Keratinocyte (primary cell): Measurements from ENCODE around the gene CAPZA3. TPM values are rescaled to one million over a fixed set of nuclear protein-coding genes. Genes with fewer than 3 reads are reported as not detected.

Experiments used
- DNase-seq: peaks from one replicate; pipeline ENCODE4 v3.0.0-alpha.2; 2011; ENCODE audit warnings: low read depth, missing footprints, low spot score
- FAIRE-seq: peaks from 2 replicates; lab custom pipeline; 2011; peaks lifted over from hg19 to GRCh38; lab: Jason Lieb, UNC
- H2AFZ ChIP-seq: 2 replicates; pipeline ENCODE4 v1.6.0; 2012; ENCODE audit warnings: low read length, control low read depth, inconsistent platforms; ENCODE audit not compliant: control insufficient read depth
- H3K27ac ChIP-seq: 2 replicates; pipeline ENCODE4 v1.5.1; 2011; ENCODE audit warnings: low read length; ENCODE audit not compliant: control insufficient read depth, insufficient read depth
- H3K27me3 ChIP-seq: 3 replicates; pipeline ENCODE4 v1.6.0; 2011; ENCODE audit warnings: low read length; ENCODE audit not compliant: control insufficient read depth, insufficient read depth; ENCODE audit errors: extremely low read depth
- H3K36me3 ChIP-seq, 2 experiments: 2 replicates in 1 of 2; 3 replicates in 1 of 2; pipeline ENCODE4 v1.5.1; 2011; ENCODE audit warnings: low read length in 2 of 2, mild to moderate bottlenecking in 1 of 2; ENCODE audit not compliant: control insufficient read depth in 2 of 2, insufficient read depth in 2 of 2; ENCODE audit errors: extremely low read depth in 1 of 2
- H3K4me1 ChIP-seq: 3 replicates; pipeline ENCODE4 v1.5.1; 2011; ENCODE audit warnings: low read length; ENCODE audit not compliant: control insufficient read depth, insufficient read depth; ENCODE audit errors: extremely low read depth
- H3K4me2 ChIP-seq: 3 replicates; pipeline ENCODE4 v1.6.0; 2011; ENCODE audit warnings: low read depth, low read length; ENCODE audit not compliant: control insufficient read depth, insufficient read depth; ENCODE audit errors: extremely low read depth
- H3K4me3 ChIP-seq, 3 experiments: fragments of 200-600 bp in 1 of 3; sonication (generic) in 1 of 3; 2 replicates in 2 of 3; 3 replicates in 1 of 3; pipeline ENCODE4 v1.5.1; 2011 to 2016; ENCODE audit warnings: low read length in 3 of 3, mild to moderate bottlenecking in 3 of 3, control low read depth in 2 of 3, inconsistent platforms in 1 of 3, low read depth in 1 of 3, mixed read lengths in 1 of 3, mixed run types in 1 of 3, moderate library complexity in 1 of 3; ENCODE audit not compliant: control insufficient read depth in 2 of 3, insufficient read depth in 2 of 3; ENCODE audit errors: extremely low read depth in 1 of 3
- H3K79me2 ChIP-seq: 2 replicates; pipeline ENCODE4 v1.6.0; 2012; ENCODE audit warnings: low read length; ENCODE audit not compliant: control insufficient read depth, insufficient read depth
- H3K9ac ChIP-seq: 3 replicates; pipeline ENCODE4 v1.6.0; 2011; ENCODE audit warnings: low read length; ENCODE audit not compliant: control insufficient read depth, insufficient read depth; ENCODE audit errors: extremely low read depth
- H3K9me1 ChIP-seq: 3 replicates; pipeline ENCODE4 v1.6.0; 2011; ENCODE audit warnings: low read length; ENCODE audit not compliant: control insufficient read depth, insufficient read depth; ENCODE audit errors: extremely low read depth
- H3K9me3 ChIP-seq: 2 replicates; pipeline ENCODE4 v1.5.1; 2012; ENCODE audit warnings: low read depth, low read length; ENCODE audit not compliant: control insufficient read depth
- H4K20me1 ChIP-seq: 3 replicates; pipeline ENCODE4 v1.6.0; 2011; ENCODE audit warnings: low read length; ENCODE audit not compliant: control insufficient read depth, insufficient read depth; ENCODE audit errors: extremely low read depth
- CTCF ChIP-seq, 3 experiments: IDR thresholded peaks in 1 of 3; conservative IDR thresholded peaks in 1 of 3; optimal IDR thresholded peaks in 1 of 3; 2 replicates in 2 of 3; 3 replicates in 1 of 3; pipeline versions ENCODE3 to v1.5.1; 2011; ENCODE audit warnings: low read length in 3 of 3, mild to moderate bottlenecking in 3 of 3, moderate library complexity in 2 of 3, control low read depth in 1 of 3, inconsistent platforms in 1 of 3; ENCODE audit not compliant: insufficient read depth in 2 of 3; ENCODE audit errors: extremely low read depth in 1 of 3
- EZH2 ChIP-seq: IDR thresholded peaks from one replicate; pipeline ENCODE4 v1.6.1; 2012; ENCODE audit warnings: inconsistent platforms, mild to moderate bottlenecking, low read length, moderate library complexity
- dilution Hi-C: fragments of 300-500 bp; cut with MboI; formaldehyde crosslinking; loops from one replicate; pipeline ENCODE4 v1.7.0; 2020; ENCODE audit warnings: low sequenced_read_pairs; ENCODE audit not compliant: extremely low pct_ligation_motif_present
- polyA plus RNA-seq, 5 experiments: library from polyadenylated mRNA; depleted of rRNA in 3 of 5; stranded (reverse) in 3 of 5; stranded (forward) in 1 of 5; unstranded in 1 of 5; fragments of >200 nt; gene quantifications; 1 replicate in 1 of 5; 2 replicates in 3 of 5; 3 replicates in 1 of 5; pipeline versions ENCODE4 v1.2.1 to v1.2.3, GENCODE V29; 2011 to 2012; ENCODE audit warnings: missing spikeins in 2 of 5, low read depth in 1 of 5, low replicate concordance in 1 of 5

CAPZA3 gene
- polyA plus RNA-seq, 1 donor (not counting 4 experiments of a cell fraction or from before 2014, with no cell fraction given), result 0.05 TPM

- Histone ChIP-seq H3K9ac (no peak overlapping the region), H3K9me3 (no peaks in the 10 kb centered on the region), H3K27ac (no peak overlapping the region), H3K9me1 (no peaks in the 10 kb centered on the region), H3K4me2 (no peak overlapping the region), H3K27me3 (no peaks in the 10 kb centered on the region), H3K36me3 (no peaks in the 10 kb centered on the region), H3K79me2 (no peaks in the 10 kb centered on the region), H2AFZ (no peak overlapping the region), H4K20me1 (no peaks in the 10 kb centered on the region), H3K4me1 (peaks cover 11% of the 10 kb centered on the region), H3K4me3 (no peak overlapping the region)
- peak; percentile 40 for DNase-seq
- dilution Hi-C loops, result no loop called here
- peak; percentile 67 for FAIRE-seq
- TF ChIP-seq CTCF (optimal IDR thresholded peaks at IDR 0.05 in 1 of 3, IDR thresholded peaks at IDR 0.05 in 1 of 3, conservative IDR thresholded peaks at IDR 0.05 in 1 of 3; ENCODE audit: extremely low read depth in 1 of 3, insufficient read depth in 2 of 3, low read length in 3 of 3), result no peak
- TF ChIP-seq EZH2, result no peak
These were observed 37.6 kb upstream of the CAPZA3 start for GRCh38 chr12:18700271-18700670.

GRCh38 chr12:18703321-18703720 is 34.6 kb upstream of the CAPZA3 start:
- no peak overlapping the region for H3K4me3 ChIP-seq
- H2AFZ ChIP-seq, result no peak overlapping the region
- no peaks in the 10 kb centered on the region for H3K4me1 ChIP-seq
- DNase-seq (no peak), FAIRE-seq (no peak)
- no peaks in the 10 kb centered on the region for H3K27me3 ChIP-seq
- no peaks in the 10 kb centered on the region for H3K9me1 ChIP-seq
- H3K79me2 ChIP-seq, result no peaks in the 10 kb centered on the region
- H3K36me3 ChIP-seq, result no peaks in the 10 kb centered on the region
- H4K20me1 ChIP-seq, result no peaks in the 10 kb centered on the region
- dilution Hi-C loops, result no loop called here
- H3K9ac ChIP-seq, result no peak overlapping the region
- no peak overlapping the region for H3K4me2 ChIP-seq
- TF ChIP-seq EZH2 (no peak), CTCF (optimal IDR thresholded peaks at IDR 0.05 in 1 of 3, IDR thresholded peaks at IDR 0.05 in 1 of 3, conservative IDR thresholded peaks at IDR 0.05 in 1 of 3; ENCODE audit: extremely low read depth in 1 of 3, insufficient read depth in 2 of 3, low read length in 3 of 3) (no peak)
- H3K9me3 ChIP-seq, result no peaks in the 10 kb centered on the region
- no peak overlapping the region for H3K27ac ChIP-seq
